ENCODE data around the gene AMIGO2. TPM values are rescaled to one million over a fixed set of nuclear protein-coding genes. Genes with fewer than 3 reads are reported as not detected.

The AMIGO2 gene
- total and polyA plus RNA-seq, 2 donors (not counting 1 experiment from before 2014, with no cell fraction given): 6.9 to 12.4 TPM

DNA sequence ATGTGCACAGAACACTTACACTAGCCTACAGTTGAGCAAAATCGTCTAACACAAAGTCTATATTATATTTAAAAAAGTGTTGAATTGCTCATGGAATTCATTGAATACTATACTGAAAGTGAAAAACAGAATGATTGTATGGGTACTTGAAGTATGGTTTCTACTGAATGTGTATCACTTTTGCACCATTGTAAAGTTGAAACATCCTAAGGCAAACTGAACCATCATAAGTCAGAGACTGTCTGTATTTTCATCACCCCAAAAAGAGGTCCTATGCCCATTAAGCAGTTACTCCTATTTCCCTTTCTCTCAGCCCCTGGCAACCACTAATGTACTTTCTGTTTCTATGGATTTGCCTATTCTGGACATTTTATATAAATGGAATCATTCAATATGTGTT, 4.4 kb upstream of the AMIGO2 start:
- Histone ChIP-seq H2AFZ (ENCODE audit: low read length) (no peak overlapping the region), H3K79me2 (ENCODE audit: control insufficient read depth, insufficient read depth, low read length) (no peaks in the 10 kb centered on the region), H3K36me3 (ENCODE audit: control insufficient read depth, insufficient read depth, low read length) (no peaks in the 10 kb centered on the region), H3K27me3 (ENCODE audit: control insufficient read depth, insufficient read depth, low read length) (no peaks in the 10 kb centered on the region), H3K9me3 (ENCODE audit: control insufficient read depth, insufficient read depth, low read depth, low read length) (no peaks in the 10 kb centered on the region), H3K27ac (ENCODE audit: insufficient read depth, low read length) (no peak overlapping the region), H3K9ac (ENCODE audit: insufficient read depth, low read length) (no peak overlapping the region), H3K4me1 (ENCODE audit: control insufficient read depth, extremely low read depth, insufficient read depth, low read length) (peaks cover 24% of the 10 kb centered on the region), H3K4me3 (replicated peaks in 1 of 4; ENCODE audit: control extremely low read depth in 1 of 4, insufficient read depth in 1 of 4, low read depth in 3 of 4, low read length in 4 of 4) (no peak overlapping the region), H3K4me2 (ENCODE audit: extremely low read depth, insufficient read depth, low read length) (no peak overlapping the region), H4K20me1 (ENCODE audit: control insufficient read depth, extremely low read depth, insufficient read depth, low read length) (no peaks in the 10 kb centered on the region)
- TF ChIP-seq, protein P1, sequence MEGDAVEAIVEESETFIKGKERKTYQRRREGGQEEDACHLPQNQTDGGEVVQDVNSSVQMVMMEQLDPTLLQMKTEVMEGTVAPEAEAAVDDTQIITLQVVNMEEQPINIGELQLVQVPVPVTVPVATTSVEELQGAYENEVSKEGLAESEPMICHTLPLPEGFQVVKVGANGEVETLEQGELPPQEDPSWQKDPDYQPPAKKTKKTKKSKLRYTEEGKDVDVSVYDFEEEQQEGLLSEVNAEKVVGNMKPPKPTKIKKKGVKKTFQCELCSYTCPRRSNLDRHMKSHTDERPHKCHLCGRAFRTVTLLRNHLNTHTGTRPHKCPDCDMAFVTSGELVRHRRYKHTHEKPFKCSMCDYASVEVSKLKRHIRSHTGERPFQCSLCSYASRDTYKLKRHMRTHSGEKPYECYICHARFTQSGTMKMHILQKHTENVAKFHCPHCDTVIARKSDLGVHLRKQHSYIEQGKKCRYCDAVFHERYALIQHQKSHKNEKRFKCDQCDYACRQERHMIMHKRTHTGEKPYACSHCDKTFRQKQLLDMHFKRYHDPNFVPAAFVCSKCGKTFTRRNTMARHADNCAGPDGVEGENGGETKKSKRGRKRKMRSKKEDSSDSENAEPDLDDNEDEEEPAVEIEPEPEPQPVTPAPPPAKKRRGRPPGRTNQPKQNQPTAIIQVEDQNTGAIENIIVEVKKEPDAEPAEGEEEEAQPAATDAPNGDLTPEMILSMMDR (conservative IDR thresholded peaks at IDR 0.05 in 1 of 2, IDR thresholded peaks at IDR 0.05 in 1 of 2; ENCODE audit: low read depth in 1 of 2, low read length in 2 of 2): no peak
- no peak for TF ChIP-seq EZH2 (IDR thresholded peaks at IDR 0.05; ENCODE audit: low read length, missing control alignments)
- no peak for DNase-seq (ENCODE audit: low read depth in 2 of 2)

DNA sequence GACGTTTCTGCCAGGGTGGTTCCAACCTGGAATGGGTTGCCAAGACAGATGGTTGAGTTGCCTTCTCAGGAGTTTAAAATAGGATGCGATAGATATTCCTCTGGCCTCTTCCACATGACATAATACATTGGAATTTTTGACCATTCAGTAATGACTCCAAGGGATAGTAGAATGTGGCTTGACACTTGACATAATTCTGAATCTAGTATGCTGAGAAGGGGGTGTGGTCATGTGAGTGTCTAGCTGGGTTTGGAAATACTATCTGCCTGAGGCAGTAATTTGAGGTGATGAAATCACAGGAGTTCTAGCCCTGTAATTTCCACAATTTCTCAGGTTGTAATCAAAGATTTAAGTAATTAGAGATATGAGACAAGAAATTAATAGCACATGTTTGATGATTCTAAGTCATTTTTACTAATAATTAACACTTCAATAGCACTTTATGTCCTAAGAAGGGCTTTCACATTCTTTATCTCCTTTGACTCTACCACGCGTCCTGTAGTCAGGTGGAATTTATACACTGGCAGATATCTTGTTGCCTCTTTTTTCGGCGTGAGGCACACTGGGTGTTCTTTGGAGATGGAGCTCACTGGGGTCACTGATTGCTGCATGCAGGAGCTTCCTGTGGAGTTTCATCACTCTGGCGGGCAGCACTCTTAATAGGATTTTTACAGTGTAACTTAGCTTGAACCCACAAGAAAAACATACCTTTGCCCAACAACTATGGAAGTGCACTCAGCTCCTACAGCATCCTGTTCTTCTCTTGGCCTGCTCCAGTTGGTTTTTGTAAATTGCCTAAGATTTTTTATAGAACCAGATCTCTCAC, 3.2 kb upstream of the AMIGO2 start:
- Histone ChIP-seq H3K9ac (ENCODE audit: insufficient read depth, low read length) (no peak overlapping the region), H3K4me2 (ENCODE audit: extremely low read depth, insufficient read depth, low read length) (no peak overlapping the region), H3K79me2 (ENCODE audit: control insufficient read depth, insufficient read depth, low read length) (peaks cover 6% of the 10 kb centered on the region), H3K27ac (ENCODE audit: insufficient read depth, low read length) (no peak overlapping the region), H3K9me3 (ENCODE audit: control insufficient read depth, insufficient read depth, low read depth, low read length) (no peaks in the 10 kb centered on the region), H3K4me1 (ENCODE audit: control insufficient read depth, extremely low read depth, insufficient read depth, low read length) (peaks cover 24% of the 10 kb centered on the region), H4K20me1 (ENCODE audit: control insufficient read depth, extremely low read depth, insufficient read depth, low read length) (no peaks in the 10 kb centered on the region), H3K4me3 (replicated peaks in 1 of 4; ENCODE audit: control extremely low read depth in 1 of 4, insufficient read depth in 1 of 4, low read depth in 3 of 4, low read length in 4 of 4) (no peak overlapping the region), H2AFZ (ENCODE audit: low read length) (no peak overlapping the region), H3K36me3 (ENCODE audit: control insufficient read depth, insufficient read depth, low read length) (no peaks in the 10 kb centered on the region), H3K27me3 (ENCODE audit: control insufficient read depth, insufficient read depth, low read length) (no peaks in the 10 kb centered on the region)
- TF ChIP-seq, protein P1 (conservative IDR thresholded peaks at IDR 0.05 in 1 of 2, IDR thresholded peaks at IDR 0.05 in 1 of 2; ENCODE audit: low read depth in 1 of 2, low read length in 2 of 2): no peak
- TF ChIP-seq EZH2 (IDR thresholded peaks at IDR 0.05; ENCODE audit: low read length, missing control alignments): no peak
- DNase-seq (ENCODE audit: low read depth in 2 of 2): peak; percentile 88 to 97

DNA sequence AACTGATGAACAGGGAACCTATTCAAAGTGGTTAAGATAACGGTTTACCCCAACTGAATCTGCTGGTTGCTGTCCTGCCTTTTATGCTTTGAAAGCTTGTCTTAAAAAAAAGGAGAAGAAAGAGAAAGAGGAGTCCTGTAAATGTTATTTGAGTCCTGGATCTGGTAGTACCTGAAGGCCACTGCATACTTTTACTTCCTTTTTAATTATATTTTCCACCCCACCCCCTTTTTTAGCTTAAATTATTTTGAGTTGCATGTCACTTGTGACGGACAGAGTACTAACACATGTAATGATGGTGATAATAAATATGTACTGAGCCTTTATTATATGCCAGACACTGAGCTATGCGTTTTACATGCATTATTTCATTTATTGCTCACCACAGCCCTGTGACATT, 2.5 kb upstream of the AMIGO2 start:
- DNase-seq (ENCODE audit: low read depth in 2 of 2): no peak
- Histone ChIP-seq H3K79me2 (ENCODE audit: control insufficient read depth, insufficient read depth, low read length) (peaks cover 7% of the 10 kb centered on the region), H2AFZ (ENCODE audit: low read length) (no peak overlapping the region), H3K27me3 (ENCODE audit: control insufficient read depth, insufficient read depth, low read length) (no peaks in the 10 kb centered on the region), H3K27ac (ENCODE audit: insufficient read depth, low read length) (no peak overlapping the region), H3K4me2 (ENCODE audit: extremely low read depth, insufficient read depth, low read length) (no peak overlapping the region), H3K4me1 (ENCODE audit: control insufficient read depth, extremely low read depth, insufficient read depth, low read length) (peaks cover 20% of the 10 kb centered on the region), H3K36me3 (ENCODE audit: control insufficient read depth, insufficient read depth, low read length) (no peaks in the 10 kb centered on the region), H4K20me1 (ENCODE audit: control insufficient read depth, extremely low read depth, insufficient read depth, low read length) (no peaks in the 10 kb centered on the region), H3K9ac (ENCODE audit: insufficient read depth, low read length) (no peak overlapping the region), H3K4me3 (replicated peaks in 1 of 4; ENCODE audit: control extremely low read depth in 1 of 4, insufficient read depth in 1 of 4, low read depth in 3 of 4, low read length in 4 of 4) (no peak overlapping the region), H3K9me3 (ENCODE audit: control insufficient read depth, insufficient read depth, low read depth, low read length) (no peaks in the 10 kb centered on the region)
- TF ChIP-seq, protein P1 (conservative IDR thresholded peaks at IDR 0.05 in 1 of 2, IDR thresholded peaks at IDR 0.05 in 1 of 2; ENCODE audit: low read depth in 1 of 2, low read length in 2 of 2): no peak
- TF ChIP-seq EZH2 (IDR thresholded peaks at IDR 0.05; ENCODE audit: low read length, missing control alignments): no peak

Measured in fibroblast of lung (primary cell).